Heart left ventricle (tissue), 16 donors: ENCODE data around the gene DHDDS. TPM values are rescaled to one million over a fixed set of nuclear protein-coding genes. Genes with fewer than 3 reads are reported as not detected.

Experiments used
- ATAC-seq, 4 donors: fragments of 200-7000 bp; cut with Tn5 transposase; one replicate each; pipeline ENCODE4 v1.9.1; 2020 to 2022; ENCODE audit warnings: moderate library complexity in 4 of 4, mild to moderate bottlenecking in 3 of 4, moderate number of reproducible peaks in 1 of 4
- DNase-seq, 5 donors: peaks; one replicate each; pipeline ENCODE4 v3.0.0-alpha.2; 2020
- H3K27ac ChIP-seq, 12 donors: fragments of 200-600 bp; sonication (generic) in 4 of 12; one replicate each; pipeline versions ENCODE4 v1.5.0 to v1.8.0; 2016 to 2022; ENCODE audit warnings: mild to moderate bottlenecking in 2 of 12
- H3K27me3 ChIP-seq, 9 donors: fragments of 200-600 bp; sonication (generic) in 2 of 9; one replicate each; pipeline versions ENCODE4 v1.5.1 to v1.8.0; 2016 to 2022; ENCODE audit warnings: mild to moderate bottlenecking in 3 of 9
- H3K36me3 ChIP-seq, 9 donors: fragments of 200-600 bp; sonication (generic) in 2 of 9; one replicate each; pipeline versions ENCODE4 v1.5.0 to v1.8.0; 2018 to 2022; ENCODE audit warnings: mild to moderate bottlenecking in 2 of 9
- H3K4me1 ChIP-seq, 12 donors: fragments of 200-600 bp; sonication (generic) in 4 of 12; one replicate each; pipeline versions ENCODE4 v1.5.0 to v1.8.0; 2016 to 2022; ENCODE audit warnings: mild to moderate bottlenecking in 3 of 12
- H3K4me3 ChIP-seq, 12 donors: fragments of 200-600 bp; sonication (generic) in 4 of 12; one replicate each; pipeline versions ENCODE4 v1.5.0 to v1.8.0; 2017 to 2022; ENCODE audit warnings: mild to moderate bottlenecking in 9 of 12, moderate library complexity in 4 of 12
- H3K9me3 ChIP-seq, 12 donors: fragments of 200-600 bp; sonication (generic) in 4 of 12; one replicate each; pipeline versions ENCODE4 v1.5.0 to v1.8.0; 2016 to 2022; ENCODE audit warnings: mild to moderate bottlenecking in 1 of 12
- POLR2A ChIP-seq, 2 donors: fragments of 450-650 bp; IDR thresholded peaks; one replicate each; pipeline ENCODE4 v1.6.1; 2017; ENCODE audit warnings: antibody characterized with exemption in 2 of 2, mild to moderate bottlenecking in 2 of 2, moderate library complexity in 2 of 2
- WGBS, 4 donors: extraction: QIAGEN DNeasy Blood & Tissue Kit in 2 of 4; methylation state at CpG; one replicate each; pipeline versions ENCODE4 v1.1.5 to v1.1.7; 2013 to 2018; 5-methylcytosine and 5-hydroxymethylcytosine counted together
- intact Hi-C, 10 donors: fragments of 100-400 bp; cut with DNase I; formaldehyde crosslinking; loops; one replicate each; pipeline versions ENCODE4 v1.11.1 to v1.14.2; 2022
- polyA plus RNA-seq, 2 donors: library from polyadenylated mRNA; stranded (reverse); fragments of 200-250 nt; gene quantifications; one replicate each; pipeline ENCODE4 v1.2.3, GENCODE V29; 2013
- total RNA-seq, 9 donors: library from RNA; depleted of rRNA in 2 of 9; stranded (reverse); fragments of >200 nt in 2 of 9; fragmentation: NEBNext Ultra II Directional in 3 of 9; extraction: Animal tissue kit (Norgen Biotek cat#: 25700) in 3 of 9; gene quantifications; one replicate each; pipeline versions ENCODE4 v1.1.0 to v1.2.4, GENCODE V29; 2016 to 2023
- TF ChIP-seq, protein P1 (sequence below), 12 donors: fragments of 200-600 bp; sonication (generic) in 4 of 12; IDR thresholded peaks; one replicate each; pipeline versions ENCODE4 v1.5.0 to v1.8.0; 2018 to 2022; ENCODE audit warnings: antibody characterized with exemption in 12 of 12, mild to moderate bottlenecking in 5 of 12
- donor health status: ischemic (EF 13 %, LVEDD 7.1; RV severe dilation, severe dysfunction).
- donor health status: healthy with polysubstance abuse.
- donor health status: DM: no; HTN: yes; CAD: no.
- donor health status: DM: no; HTN: no; CAD: no.
- donor health status: ischemic (EF 25% LVEDD 6.9; RV normal size, moderate dysfunction).
- donor health status: ischemic (EF 25% LVEDD 5.7; RV mildly dilated, moderate dysfunction).
- donor health status: healthy.
- donor health status: DM: yes; HTN: yes; CAD: no.
- donor health status: ischemic (EF 35%, LVEDD 5.7; RV mildly dilated, moderate dysfunction).
- donor health status: nonischemic (EF 11% LVEDD 7.7; RV severe dilation, severe dysfunction).
- donor health status: DM: yes; HTN: yes; CAD: no.
- donor health status: PGD.
- donor health status: ischemic (EF 29% LVEDD 5.4; RV normal size, mild dysfunction).
- donor health status: nonischemic (EF 23%, LVEDD 6.1; RV moderate dilation, normal function).

DHDDS gene
- total and polyA plus RNA-seq, 11 donors: 14.1 to 45.0 (median 29.9) TPM

DNA sequence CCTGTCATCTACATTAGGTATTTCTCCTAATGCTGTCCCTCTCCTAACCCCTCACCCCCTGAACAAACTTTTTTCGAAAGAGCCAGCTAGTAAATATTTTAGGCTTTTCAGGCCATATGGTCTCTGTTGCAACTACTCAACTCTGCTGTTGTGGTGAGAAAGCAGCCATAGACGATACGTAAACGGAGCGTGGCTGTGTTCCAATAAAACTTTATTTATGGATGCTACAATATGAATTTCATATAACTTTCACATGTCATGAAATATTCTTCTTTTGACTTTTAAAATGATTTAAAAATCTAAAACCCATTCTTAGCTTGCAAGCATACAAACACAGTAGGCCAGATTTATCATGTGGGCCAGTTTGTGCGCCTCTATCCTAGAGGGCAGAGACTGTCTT lies 86.2 kb downstream of the DHDDS start:
- Histone ChIP-seq H3K9me3 (no peaks in the 10 kb centered on the region), H3K36me3 (no peaks in the 10 kb centered on the region), H3K27ac (no peak overlapping the region), H3K27me3 (peaks cover 0 to 19% (median 0%) of the 10 kb centered on the region in 9 donors), H3K4me3 (no peak overlapping the region), H3K4me1 (peaks cover 0 to 3% (median 0%) of the 10 kb centered on the region in 12 donors)
- intact Hi-C loops: no loop called here
- no peak for TF ChIP-seq POLR2A (IDR thresholded peaks at IDR 0.05)
- TF ChIP-seq, protein P1, sequence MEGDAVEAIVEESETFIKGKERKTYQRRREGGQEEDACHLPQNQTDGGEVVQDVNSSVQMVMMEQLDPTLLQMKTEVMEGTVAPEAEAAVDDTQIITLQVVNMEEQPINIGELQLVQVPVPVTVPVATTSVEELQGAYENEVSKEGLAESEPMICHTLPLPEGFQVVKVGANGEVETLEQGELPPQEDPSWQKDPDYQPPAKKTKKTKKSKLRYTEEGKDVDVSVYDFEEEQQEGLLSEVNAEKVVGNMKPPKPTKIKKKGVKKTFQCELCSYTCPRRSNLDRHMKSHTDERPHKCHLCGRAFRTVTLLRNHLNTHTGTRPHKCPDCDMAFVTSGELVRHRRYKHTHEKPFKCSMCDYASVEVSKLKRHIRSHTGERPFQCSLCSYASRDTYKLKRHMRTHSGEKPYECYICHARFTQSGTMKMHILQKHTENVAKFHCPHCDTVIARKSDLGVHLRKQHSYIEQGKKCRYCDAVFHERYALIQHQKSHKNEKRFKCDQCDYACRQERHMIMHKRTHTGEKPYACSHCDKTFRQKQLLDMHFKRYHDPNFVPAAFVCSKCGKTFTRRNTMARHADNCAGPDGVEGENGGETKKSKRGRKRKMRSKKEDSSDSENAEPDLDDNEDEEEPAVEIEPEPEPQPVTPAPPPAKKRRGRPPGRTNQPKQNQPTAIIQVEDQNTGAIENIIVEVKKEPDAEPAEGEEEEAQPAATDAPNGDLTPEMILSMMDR (IDR thresholded peaks at IDR 0.05): no peak
- 89 to 92% (median 90%) methylated on average over 6 of the region's 6 CpGs for WGBS, 4 donors
- no peak for DNase-seq
- no peak for ATAC-seq

DNA sequence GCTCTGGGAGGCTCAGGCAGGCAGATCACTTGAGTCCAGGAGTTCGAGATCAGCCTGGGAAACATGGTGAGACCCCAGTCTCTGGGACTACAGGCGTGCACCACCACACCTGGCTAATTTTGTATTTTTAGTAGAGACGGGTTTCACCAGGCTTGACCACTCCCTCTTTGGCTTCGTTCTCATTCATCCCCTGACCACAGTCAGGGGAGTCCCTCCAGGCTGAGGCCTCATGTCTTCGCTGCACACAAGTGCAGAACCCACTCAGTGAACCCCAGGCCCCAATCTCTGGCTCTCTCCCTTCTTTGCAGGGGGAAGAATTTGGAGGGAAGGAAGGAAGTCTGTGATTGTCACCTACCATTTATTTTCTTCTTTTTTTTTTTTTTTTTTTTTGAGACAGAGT lies 88.2 kb downstream of the DHDDS start:
- Histone ChIP-seq H3K27ac (no peak overlapping the region), H3K4me3 (no peak overlapping the region), H3K36me3 (no peaks in the 10 kb centered on the region), H3K4me1 (peaks cover 0 to 3% (median 0%) of the 10 kb centered on the region in 12 donors), H3K27me3 (peaks cover 0 to 31% (median under 1%) of the 10 kb centered on the region in 9 donors), H3K9me3 (no peaks in the 10 kb centered on the region)
- TF ChIP-seq POLR2A (IDR thresholded peaks at IDR 0.05): no peak
- TF ChIP-seq, protein P1 (IDR thresholded peaks at IDR 0.05): no peak
- 84 to 88% (median 86%) methylated on average over 5 of the region's 5 CpGs for WGBS, 4 donors
- ATAC-seq: no peak
- intact Hi-C loops: no loop called here
- DNase-seq: no peak

Other genes with a start within 250 kb of the DHDDS start
- not detected for gene CATSPER4, start 241.7 kb upstream of the DHDDS start, total RNA-seq
- not detected for gene CATSPER4, start 241.7 kb upstream of the DHDDS start, polyA plus RNA-seq
- gene CEP85, start 198.1 kb upstream of the DHDDS start, total RNA-seq: 100 to 1,000 TPM in 2 of 9 donors, 10 to 100 TPM in 7; 28.6 to 180 (median 48.7) TPM
- gene CEP85, start 198.1 kb upstream of the DHDDS start, polyA plus RNA-seq: 10 to 100 TPM; 13.4 to 22.7 TPM
- 100 to 1,000 TPM in 1 of 9 donors, 10 to 100 TPM in 8; 22.4 to 234 (median 40.0) TPM for gene SH3BGRL3, start 152.2 kb upstream of the DHDDS start, total RNA-seq
- gene SH3BGRL3, start 152.2 kb upstream of the DHDDS start, polyA plus RNA-seq: 100 to 1,000 TPM in 1 of 2 donors, 10 to 100 TPM in 1; 43.8 to 119 TPM
- gene UBXN11, start 125.7 kb upstream of the DHDDS start, total RNA-seq: 10 to 100 TPM in 3 of 9 donors, 1 to 10 TPM in 6; 3.7 to 17.2 (median 7.6) TPM
- gene UBXN11, start 125.7 kb upstream of the DHDDS start, polyA plus RNA-seq: 10 to 100 TPM in 1 of 2 donors, 1 to 10 TPM in 1; 9.0 to 12.2 TPM
- gene CD52, start 114.4 kb upstream of the DHDDS start, total RNA-seq: 10 to 100 TPM in 2 of 9 donors, 1 to 10 TPM in 6, not detected in 1; 1.6 to 89.9 (median 4.4) TPM
- 10 to 100 TPM in 1 of 2 donors, 1 to 10 TPM in 1; 9.9 to 26.1 TPM for gene CD52, start 114.4 kb upstream of the DHDDS start, polyA plus RNA-seq
- under 1 TPM in 2 of 9 donors, not detected in 7; 0.25 to 0.45 TPM for gene CRYBG2, start 78.2 kb upstream of the DHDDS start, total RNA-seq
- not detected for gene CRYBG2, start 78.2 kb upstream of the DHDDS start, polyA plus RNA-seq
- gene ZNF683, start 59.6 kb upstream of the DHDDS start, total RNA-seq: 1 to 10 TPM in 1 of 9 donors, under 1 TPM in 2, not detected in 6; 0.28 to 1.2 (median 0.48) TPM
- gene ZNF683, start 59.6 kb upstream of the DHDDS start, polyA plus RNA-seq: under 1 TPM in 1 of 2 donors, not detected in 1; 0.04 TPM
- under 1 TPM in 1 of 9 donors, not detected in 8; 0.15 TPM for gene LIN28A, start 21.5 kb upstream of the DHDDS start, total RNA-seq
- gene LIN28A, start 21.5 kb upstream of the DHDDS start, polyA plus RNA-seq: not detected
- gene HMGN2, start 40.1 kb downstream of the DHDDS start, total RNA-seq: 100 to 1,000 TPM in 7 of 9 donors, 10 to 100 TPM in 2; 66.3 to 256 (median 123) TPM
- 100 to 1,000 TPM; 116 to 154 TPM for gene HMGN2, start 40.1 kb downstream of the DHDDS start, polyA plus RNA-seq
- 10 to 100 TPM in 2 of 9 donors, 1 to 10 TPM in 7; 1.1 to 24.4 (median 3.8) TPM for gene RPS6KA1, start 97.4 kb downstream of the DHDDS start, total RNA-seq
- 1 to 10 TPM; 1.6 to 3.5 TPM for gene RPS6KA1, start 97.4 kb downstream of the DHDDS start, polyA plus RNA-seq